HL-60 (cell line): ENCODE results near the gene ZNF19.
A peak's percentile ranks its signal among the peaks of the same experiment; 100 is the strongest.

Experiments used
- DNase-seq, 2 experiments: peaks; one replicate each; pipeline ENCODE4 v3.0.0-alpha.2; 2010 to 2020; ENCODE audit warnings: low read depth in 1 of 2, low spot score in 1 of 2
- H3K27ac ChIP-seq: fragments of 250-450 bp; sonication (Bioruptor Pico); replicated peaks from 2 replicates; pipeline ENCODE4 v1.5.1; 2020; ENCODE audit warnings: mild to moderate bottlenecking, moderate library complexity
- H3K27me3 ChIP-seq: fragments of 250-450 bp; sonication (Bioruptor Pico); 2 replicates; pipeline ENCODE4 v1.5.1; 2021; ENCODE audit warnings: mild to moderate bottlenecking, moderate library complexity; ENCODE audit not compliant: insufficient read depth, poor library complexity, severe bottlenecking
- H3K4me3 ChIP-seq: replicated peaks from 2 replicates; pipeline ENCODE4 v1.5.1; 2011; ENCODE audit warnings: mild to moderate bottlenecking, control low read depth, low read length; ENCODE audit not compliant: insufficient read depth
- CTCF ChIP-seq: IDR thresholded peaks from one replicate; pipeline ENCODE4 v1.5.1; 2011; ENCODE audit warnings: low read length, control low read depth, inconsistent platforms; ENCODE audit not compliant: insufficient read depth
- GABPA ChIP-seq: IDR thresholded peaks from 2 replicates; pipeline ENCODE4 v1.6.1; 2012; ENCODE audit warnings: low read depth
- POLR2AphosphoS5 ChIP-seq: IDR thresholded peaks from 2 replicates; pipeline ENCODE4 v1.6.1; 2012; ENCODE audit warnings: low read depth
- REST ChIP-seq: IDR thresholded peaks from 2 replicates; pipeline ENCODE4 v1.6.1; 2012; ENCODE audit warnings: low read depth; ENCODE audit not compliant: insufficient replicate concordance
- SPI1 ChIP-seq: IDR thresholded peaks from 2 replicates; pipeline ENCODE4 v1.6.1; 2012; ENCODE audit warnings: low read depth, mild to moderate bottlenecking, borderline replicate concordance

Gene ZNF19

GRCh38 chr16:71484006-71484893 lies 4.9 kb downstream of the ZNF19 start:
- peak overlapping the region; percentile 99 for H3K4me3 ChIP-seq

GRCh38 chr16:71482569-71482968 lies 6.6 kb downstream of the ZNF19 start:
- Histone ChIP-seq H3K27me3 (no peaks in the 10 kb centered on the region), H3K27ac (no peak overlapping the region), H3K4me3 (no peak overlapping the region)
- TF ChIP-seq REST (no peak), GABPA (no peak)
- DNase-seq: no peak

More at GRCh38 chr16:71484006-71484893, 4.9 kb downstream of the ZNF19 start:
- DNase-seq: peak; percentile 73 to 85
- TF ChIP-seq POLR2AphosphoS5 (peak; percentile 75; the same call in 1 of the 2 replicates), REST (no peak), GABPA (peak; percentile 88), CTCF (no peak), SPI1 (peak; percentile 56; the same call in 1 of the 2 replicates)
- no peaks in the 10 kb centered on the region for H3K27me3 ChIP-seq
- H3K27ac ChIP-seq: peak overlapping the region; percentile 71

- Histone ChIP-seq H3K4me3 (no peak overlapping the region), H3K27me3 (no peaks in the 10 kb centered on the region), H3K27ac (no peak overlapping the region)
- no peak for DNase-seq
- TF ChIP-seq REST: no peak
- no peak for TF ChIP-seq GABPA
- TF ChIP-seq CTCF: no peak
- no peak for TF ChIP-seq SPI1
- TF ChIP-seq POLR2AphosphoS5: no peak
These were observed 8.2 kb downstream of the ZNF19 start for GRCh38 chr16:71480956-71481355.
